ENCODE data around the gene MRPL52.
A peak's percentile ranks its signal among the peaks of the same experiment; 100 is the strongest.
"Not testable (repeated sequence)": the region's sequence is repeated elsewhere in the genome, so short reads cannot be mapped to it uniquely, and the experiment has no call there.

MRPL52 gene

DNA sequence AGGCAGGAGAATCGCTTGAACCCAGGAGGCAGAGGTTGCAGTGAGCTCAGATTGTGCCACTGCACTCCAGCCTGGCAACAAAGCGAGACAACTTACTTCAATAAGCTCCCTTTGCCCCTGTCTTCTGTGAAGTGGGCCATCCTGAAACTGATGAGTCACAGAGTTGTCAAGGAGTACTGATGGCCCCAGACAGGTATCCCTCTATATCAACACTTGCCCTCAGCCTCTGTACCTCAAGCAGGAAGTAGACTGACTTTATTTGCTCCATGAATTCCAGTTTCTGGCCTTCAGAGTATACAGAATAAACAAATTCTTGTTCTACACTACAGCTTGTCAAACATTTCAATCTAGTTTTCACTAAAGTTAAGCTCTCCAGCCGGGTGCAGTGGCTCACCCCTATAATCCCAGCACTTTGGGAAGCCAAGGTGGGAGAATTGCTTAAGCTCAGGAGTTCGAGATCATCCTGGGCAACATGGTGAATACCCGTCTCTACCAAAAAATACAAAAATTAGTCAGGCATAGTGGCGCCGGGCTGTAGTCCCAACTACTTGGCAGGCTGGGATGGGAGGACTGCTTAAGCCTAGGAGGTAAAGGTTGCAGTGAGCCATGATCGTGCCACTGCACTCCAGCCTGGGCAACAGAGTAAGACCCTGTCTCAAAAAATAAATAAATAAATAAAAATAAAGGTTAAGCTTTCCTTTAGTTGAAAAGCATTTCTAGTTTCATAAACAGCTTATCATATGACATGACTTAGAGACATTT is 25.5 kb downstream of the MRPL52 start:
- DNase-seq (ENCODE audit: low spot score), result no peak

DNA sequence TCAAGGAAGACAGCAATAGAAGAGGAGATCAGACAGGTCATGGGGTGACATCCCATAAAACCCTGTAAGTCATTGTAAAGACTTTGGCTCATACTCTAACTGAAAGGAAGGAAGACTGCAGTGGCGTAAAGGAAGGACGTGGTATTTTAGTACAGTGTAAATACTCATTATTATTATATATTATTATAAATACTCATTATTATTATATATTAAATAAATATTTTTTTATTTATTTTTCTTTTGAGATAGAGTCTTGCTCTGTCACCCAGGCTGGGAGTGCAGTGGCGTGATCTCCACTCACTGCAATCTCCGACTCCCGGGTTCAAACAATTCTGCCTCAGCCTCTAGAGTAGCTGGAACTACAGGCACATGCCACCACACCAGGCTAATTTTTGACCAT is 26.7 kb downstream of the MRPL52 start:
- no peak for DNase-seq (ENCODE audit: low spot score)

DNA sequence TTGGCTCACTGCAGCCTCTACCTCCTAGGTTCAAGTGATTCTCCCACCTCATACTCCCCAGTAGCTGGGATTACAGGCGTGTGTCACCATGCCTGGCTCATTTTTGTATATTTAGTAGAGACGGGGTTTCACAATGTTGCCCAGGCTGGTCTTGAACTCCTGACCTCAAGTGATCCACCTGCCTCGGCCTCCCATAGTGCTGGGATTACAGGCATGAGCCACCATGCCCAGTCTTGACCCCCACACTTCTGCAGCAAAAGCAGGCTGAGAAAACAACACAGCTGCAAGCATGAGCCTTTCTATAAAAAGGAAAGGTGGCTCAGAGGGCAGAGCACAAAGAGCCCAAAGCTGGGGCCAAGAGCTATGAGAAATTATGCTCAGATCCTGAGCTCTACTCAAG is 30.7 kb downstream of the MRPL52 start:
- DNase-seq (ENCODE audit: low spot score), result not testable (repeated sequence)

DNA sequence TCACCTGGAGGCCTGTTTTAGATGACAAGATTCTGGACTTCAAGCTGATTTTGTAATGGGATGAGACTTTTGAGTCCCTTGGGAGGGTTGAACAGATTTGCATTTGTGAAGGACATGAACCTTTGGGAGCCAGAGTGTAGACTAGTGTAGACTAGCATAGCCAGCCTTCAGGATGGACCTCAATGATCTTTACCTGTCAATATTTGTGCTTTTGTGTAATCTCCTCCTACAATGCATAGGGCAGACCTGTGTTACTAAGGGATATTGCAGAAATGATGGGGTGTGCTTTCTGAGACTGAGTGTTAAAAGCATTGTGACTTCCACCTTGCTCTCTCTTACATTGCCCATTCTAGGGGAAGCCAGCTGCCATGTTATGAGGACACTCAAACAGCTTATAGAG is 32.0 kb downstream of the MRPL52 start:
- no peak for DNase-seq (ENCODE audit: low spot score)

DNA sequence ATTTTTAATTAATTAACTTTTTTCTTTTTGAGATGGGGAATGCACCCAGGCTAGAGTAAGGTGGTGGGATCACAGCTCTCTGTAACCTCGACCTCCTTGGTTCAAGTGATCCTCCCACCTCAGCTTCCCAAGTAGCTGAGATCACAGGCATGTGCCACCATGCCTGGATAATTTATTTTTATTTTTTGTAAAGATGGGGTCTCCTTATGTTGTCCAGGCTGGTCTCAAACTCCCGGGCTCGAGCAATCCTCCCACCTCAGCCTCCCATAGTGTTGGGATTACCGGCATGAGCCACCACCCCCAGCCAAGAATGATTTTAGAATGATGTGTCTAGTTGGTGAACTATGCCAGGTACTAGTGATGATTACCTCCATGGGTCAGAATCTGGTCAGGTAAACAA is 35.3 kb downstream of the MRPL52 start:
- DNase-seq (ENCODE audit: low spot score), result no peak

DNA sequence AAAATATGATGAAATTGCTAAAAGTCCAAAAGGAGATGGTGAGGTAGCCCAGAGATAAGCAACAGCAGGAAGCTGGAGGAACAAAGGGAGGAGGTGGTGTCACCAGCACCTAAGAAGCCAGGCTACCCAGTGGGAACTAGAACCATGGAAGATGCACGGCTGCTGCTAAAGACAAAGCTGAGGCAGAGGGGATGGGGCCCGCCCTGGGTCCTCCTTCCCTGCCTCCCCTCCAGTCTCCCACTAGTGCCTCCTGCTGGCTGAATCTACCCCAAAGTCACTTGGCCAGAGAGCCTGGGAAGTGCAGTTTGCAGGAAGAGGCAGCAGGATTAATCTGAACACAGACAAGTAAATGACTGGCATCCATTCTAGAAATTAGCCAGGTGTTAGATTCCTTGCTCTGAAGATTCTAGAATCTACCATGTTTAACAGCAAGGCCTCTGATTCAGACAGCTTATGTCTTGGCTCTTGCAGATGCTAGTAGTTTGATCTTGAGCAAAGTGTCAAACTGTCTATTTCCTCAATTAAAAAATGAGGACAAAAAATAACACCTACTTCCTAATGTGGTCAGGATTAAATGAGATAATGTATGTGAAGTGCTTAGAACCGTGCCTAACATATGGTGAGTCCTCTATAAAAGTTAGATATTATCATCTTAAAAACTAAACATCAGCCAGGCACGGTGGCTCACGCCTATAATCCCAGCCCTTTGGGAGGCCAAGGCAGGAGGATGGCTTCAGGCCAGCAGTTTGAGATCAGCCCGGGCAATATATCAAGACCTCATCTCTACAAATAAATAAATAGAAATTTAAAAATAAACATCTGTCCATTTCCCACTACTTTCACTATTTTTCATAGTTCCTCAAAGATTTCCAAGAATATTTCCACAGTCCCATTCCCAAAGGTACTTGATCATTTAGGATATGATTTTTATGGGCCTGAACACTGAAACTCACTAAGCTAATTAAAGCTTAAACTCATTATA is 36.0 kb downstream of the MRPL52 start:
- DNase-seq (ENCODE audit: low spot score), result no peak

DNA sequence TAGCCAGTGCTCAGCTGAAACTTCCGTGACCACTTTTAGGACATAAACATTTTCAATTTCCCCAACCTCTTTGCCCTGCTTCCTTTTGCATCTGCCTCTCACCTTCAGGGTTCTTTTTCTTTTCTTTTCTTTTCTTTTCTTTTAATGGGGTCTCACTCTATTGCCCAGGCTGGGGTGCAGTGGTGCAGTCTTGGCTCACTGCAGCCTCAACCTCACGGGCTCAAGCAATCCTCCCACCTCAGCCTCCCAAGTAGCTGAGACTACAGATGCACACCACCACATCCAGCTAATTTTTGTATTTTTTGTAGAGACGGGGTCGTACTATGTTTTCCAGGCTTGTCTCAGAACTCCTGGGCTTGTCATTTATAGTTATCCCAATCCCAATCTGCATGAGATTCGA is 37.2 kb downstream of the MRPL52 start:
- DNase-seq (ENCODE audit: low spot score), result no peak

DNA sequence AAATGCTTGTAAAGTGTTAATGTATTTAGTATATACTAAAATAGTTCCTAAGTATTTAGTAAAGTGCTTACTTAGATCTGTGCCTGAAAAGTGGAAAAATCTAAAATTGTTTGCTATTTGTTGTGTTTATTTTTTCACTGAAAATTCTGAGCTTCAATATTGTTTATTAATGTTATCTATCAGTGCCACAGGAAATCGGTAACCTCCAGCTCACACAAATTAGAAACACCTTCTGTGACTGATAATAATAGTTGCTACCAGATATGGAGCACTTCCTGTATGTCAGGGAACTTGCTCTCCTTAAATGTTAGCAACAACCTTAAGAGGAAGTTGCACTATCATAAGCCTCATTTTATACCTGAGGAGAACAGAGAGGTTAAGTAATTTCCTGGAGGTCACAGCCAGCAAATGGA is 41.1 kb downstream of the MRPL52 start:
- no peak for DNase-seq (ENCODE audit: low spot score)

DNA sequence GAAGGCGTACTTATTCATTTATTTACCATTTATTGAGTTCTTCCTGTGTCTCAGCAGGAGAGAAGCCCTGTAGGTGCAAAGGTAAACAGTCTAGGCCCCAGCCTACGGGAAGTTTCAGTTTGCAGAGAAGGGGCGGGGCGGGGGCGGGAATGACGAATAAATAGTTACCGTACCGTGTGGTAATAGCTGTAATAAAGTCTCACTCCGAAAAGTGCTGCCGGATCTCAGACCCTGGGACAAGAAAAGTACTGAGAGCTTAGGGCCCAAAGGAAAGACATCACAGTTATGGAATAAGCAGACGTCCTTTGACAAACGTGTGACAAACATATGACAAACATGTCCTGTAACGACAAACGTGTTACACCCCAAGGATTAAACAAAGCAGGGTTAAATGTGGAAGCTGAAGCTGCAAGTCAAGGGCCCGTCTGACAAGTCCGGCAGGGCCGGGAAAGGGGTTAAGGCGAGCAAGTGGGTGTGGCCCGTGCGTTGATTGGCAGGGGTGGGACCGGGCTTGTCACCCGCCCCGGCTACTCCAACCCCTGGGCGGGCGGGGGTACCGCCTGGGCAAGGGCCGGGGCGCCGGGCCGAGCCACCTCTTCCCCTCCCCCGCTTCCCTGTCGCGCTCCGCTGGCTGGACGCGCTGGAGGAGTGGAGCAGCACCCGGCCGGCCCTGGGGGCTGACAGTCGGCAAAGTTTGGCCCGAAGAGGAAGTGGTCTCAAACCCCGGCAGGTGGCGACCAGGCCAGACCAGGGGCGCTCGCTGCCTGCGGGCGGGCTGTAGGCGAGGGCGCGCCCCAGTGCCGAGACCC is 41.7 kb downstream of the MRPL52 start, which contains the start of gene LRP10:
LRP10 (plus strand) TSS at position 517 of the 809 bp plus-strand sequence. CDS start 564 bp downstream, outside the sequence.
- peak; percentile 93 for DNase-seq (ENCODE audit: low spot score)

DNA sequence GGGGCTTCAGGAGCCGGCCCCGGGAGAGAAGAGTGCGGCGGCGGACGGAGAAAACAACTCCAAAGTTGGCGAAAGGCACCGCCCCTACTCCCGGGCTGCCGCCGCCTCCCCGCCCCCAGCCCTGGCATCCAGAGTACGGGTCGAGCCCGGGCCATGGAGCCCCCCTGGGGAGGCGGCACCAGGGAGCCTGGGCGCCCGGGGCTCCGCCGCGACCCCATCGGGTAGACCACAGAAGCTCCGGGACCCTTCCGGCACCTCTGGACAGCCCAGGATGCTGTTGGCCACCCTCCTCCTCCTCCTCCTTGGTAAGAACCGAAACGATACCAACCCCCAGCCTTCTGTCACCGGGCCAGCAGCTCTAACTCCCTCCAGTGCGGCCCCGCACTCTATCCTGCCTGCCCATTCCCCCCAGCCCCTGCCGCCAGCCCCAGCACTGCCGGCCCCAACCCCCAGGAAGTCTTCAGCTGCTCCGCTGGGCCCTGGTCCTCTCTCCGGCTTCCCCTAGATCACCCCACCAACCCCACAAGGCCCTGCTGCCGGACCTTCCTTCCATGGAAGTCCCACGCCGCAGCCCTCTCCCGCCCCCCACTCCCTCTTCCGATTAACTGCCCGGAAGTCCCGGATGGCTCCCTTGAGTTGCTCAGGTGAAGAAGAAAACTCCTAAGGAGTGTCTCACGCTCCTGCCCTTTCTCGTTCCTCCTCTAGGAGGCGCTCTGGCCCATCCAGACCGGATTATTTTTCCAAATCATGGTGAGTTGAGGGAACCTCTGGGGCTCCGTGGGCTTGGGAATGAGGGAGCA is 42.5 kb downstream of the MRPL52 start:
- peak; percentile 86 for DNase-seq (ENCODE audit: low spot score)

DNA sequence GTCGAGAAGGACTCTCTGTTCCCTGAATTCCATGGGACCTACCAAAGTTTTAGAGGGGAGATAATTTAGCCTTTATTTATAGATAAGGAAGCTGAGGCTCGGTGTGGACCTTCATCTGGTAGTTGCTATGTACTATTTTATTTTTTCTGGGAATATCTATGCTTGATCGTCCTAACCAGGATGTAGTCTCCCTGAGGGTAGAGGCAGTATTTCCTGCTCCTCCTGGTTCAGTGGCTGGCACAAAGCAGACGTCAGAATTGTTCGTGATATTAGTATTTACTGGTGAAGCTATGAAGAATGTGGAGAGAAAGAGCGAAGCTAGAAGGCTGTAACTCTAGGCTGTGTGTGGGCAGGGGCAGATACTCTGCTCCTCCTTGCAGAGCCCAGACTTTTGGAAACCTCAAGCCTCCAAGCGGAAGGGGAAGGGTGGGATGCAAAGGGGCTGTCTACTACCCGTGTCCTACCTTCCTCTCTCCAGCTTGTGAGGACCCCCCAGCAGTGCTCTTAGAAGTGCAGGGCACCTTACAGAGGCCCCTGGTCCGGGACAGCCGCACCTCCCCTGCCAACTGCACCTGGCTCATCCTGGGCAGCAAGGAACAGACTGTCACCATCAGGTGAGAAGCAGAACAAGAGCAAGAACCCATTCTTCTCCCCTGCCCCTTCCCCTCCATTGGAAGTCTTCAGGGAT is 43.3 kb downstream of the MRPL52 start:
- DNase-seq (ENCODE audit: low spot score), result no peak

DNA sequence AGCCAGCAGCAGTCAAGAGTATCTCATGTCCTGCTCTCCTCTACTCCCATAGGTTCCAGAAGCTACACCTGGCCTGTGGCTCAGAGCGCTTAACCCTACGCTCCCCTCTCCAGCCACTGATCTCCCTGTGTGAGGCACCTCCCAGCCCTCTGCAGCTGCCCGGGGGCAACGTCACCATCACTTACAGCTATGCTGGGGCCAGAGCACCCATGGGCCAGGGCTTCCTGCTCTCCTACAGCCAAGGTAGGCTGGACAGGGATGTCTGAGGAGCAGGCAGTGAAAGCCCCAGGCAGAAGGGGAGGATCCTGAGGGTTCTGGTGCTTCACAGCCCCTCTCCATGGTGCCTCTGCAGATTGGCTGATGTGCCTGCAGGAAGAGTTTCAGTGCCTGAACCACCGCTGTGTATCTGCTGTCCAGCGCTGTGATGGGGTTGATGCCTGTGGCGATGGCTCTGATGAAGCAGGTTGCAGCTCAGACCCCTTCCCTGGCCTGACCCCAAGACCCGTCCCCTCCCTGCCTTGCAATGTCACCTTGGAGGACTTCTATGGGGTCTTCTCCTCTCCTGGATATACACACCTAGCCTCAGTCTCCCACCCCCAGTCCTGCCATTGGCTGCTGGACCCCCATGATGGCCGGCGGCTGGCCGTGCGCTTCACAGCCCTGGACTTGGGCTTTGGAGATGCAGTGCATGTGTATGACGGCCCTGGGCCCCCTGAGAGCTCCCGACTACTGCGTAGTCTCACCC is 45.5 kb downstream of the MRPL52 start:
- no peak for DNase-seq (ENCODE audit: low spot score)

DNA sequence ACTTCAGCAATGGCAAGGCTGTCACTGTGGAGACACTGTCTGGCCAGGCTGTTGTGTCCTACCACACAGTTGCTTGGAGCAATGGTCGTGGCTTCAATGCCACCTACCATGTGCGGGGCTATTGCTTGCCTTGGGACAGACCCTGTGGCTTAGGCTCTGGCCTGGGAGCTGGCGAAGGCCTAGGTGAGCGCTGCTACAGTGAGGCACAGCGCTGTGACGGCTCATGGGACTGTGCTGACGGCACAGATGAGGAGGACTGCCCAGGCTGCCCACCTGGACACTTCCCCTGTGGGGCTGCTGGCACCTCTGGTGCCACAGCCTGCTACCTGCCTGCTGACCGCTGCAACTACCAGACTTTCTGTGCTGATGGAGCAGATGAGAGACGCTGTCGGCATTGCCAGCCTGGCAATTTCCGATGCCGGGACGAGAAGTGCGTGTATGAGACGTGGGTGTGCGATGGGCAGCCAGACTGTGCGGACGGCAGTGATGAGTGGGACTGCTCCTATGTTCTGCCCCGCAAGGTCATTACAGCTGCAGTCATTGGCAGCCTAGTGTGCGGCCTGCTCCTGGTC is 46.1 kb downstream of the MRPL52 start:
- no peak for DNase-seq (ENCODE audit: low spot score)

DNA sequence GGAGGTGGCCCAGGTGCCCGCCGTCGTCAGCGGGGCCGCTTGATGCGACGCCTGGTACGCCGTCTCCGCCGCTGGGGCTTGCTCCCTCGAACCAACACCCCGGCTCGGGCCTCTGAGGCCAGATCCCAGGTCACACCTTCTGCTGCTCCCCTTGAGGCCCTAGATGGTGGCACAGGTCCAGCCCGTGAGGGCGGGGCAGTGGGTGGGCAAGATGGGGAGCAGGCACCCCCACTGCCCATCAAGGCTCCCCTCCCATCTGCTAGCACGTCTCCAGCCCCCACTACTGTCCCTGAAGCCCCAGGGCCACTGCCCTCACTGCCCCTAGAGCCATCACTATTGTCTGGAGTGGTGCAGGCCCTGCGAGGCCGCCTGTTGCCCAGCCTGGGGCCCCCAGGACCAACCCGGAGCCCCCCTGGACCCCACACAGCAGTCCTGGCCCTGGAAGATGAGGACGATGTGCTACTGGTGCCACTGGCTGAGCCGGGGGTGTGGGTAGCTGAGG is 47.4 kb downstream of the MRPL52 start:
- no peak for DNase-seq (ENCODE audit: low spot score)

DNA sequence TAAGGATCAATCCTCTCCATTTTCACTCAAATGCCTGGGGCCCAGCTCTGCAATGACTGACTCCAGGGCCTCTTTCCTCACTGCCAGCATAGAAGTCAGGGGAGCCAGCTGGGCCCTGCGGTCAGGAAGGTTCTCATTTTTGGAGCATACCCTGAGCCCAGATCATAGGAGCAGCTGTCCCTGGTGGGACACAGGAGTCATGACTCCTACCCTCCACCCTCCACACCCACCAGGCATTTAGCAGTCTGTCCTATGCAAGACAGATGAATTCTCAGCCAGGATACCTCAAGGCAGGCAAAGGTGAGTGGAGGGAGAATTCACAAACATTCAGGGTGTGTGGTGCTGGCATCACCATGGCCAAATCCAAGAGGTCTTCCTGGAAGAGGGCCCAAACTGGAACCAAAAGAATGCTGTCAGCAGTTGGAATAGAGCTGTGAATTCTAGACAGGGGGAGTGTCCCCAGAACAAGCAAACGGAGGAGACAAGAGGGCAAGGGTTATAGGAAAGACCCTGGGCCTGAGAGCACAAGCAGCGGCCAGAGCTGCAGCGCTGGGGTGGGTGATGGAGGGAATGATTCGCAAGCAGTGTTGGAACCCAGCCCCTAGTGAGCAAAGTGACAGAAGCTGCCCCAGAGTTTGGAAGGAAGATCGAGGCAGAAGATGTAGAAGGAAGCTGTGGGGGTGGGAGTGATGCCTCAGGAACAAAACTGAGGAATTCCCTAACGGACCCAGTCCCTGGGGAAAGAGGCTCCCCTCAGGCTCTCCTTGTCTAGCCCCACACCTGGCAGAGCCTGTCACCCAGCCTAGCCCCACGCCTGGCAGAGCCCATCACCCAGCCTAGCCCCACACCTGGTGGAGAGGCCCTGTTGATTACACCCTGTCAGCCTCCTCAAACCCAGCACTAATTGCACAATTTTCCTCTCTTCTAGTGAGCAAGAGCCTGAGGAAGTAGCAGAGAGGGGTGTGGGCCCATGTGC is 48.9 kb downstream of the MRPL52 start:
- no peak for DNase-seq (ENCODE audit: low spot score)

DNA sequence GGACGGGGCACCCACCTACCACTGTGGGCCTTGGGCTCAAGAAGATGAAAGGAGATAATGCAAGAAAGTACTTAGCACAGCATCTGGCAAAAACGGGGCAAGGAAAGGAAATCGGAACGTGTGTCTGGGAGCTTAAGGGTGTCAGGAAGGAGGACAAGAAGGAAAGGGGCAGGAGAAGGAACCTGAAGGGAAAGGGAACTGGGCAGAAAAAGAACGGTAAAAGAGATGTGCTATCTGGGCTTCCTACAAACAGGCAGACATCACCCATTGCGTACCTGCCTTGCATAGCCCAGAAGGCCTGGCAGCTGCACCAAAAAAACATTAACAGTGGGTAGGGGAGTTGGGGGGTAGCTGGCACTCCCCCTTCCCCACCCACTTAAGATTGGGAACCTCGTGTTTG is 52.4 kb downstream of the MRPL52 start:
- no peak for DNase-seq (ENCODE audit: low spot score)

DNA sequence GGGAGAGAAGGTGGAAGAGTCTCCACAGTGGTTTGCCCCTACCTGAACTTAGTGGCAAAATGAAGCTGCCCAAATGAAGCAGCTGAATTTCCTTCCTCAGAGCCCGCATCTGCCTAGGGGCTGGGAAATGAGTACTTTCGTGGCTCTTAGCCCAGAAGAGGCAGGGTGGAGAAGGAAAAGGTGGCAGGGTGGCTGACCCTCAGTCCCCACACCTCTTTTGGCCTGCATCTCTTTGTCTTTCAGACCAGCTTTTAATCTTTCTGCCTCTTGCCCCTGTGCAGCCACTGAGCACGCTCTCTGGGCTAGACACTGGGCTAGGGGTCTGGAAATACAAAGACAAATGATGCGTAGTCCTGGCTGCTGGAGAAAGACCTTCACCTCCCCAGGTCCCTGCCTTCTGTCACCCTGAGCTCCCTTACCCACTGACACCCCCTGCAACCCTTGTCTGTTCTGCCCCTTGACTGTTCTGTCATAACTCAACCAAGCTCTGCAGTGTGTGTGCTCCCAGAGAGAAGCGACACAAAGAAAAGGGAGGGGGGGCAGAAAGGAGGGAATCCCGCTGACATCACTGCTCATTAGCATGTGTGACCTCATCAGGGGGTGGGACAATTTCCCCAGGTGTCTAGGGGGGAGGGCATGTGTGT is 53.0 kb downstream of the MRPL52 start:
- DNase-seq (ENCODE audit: low spot score), result no peak
